Activated T-cell treated with anti-CD3 and anti-CD28 coated beads for 1 hour (primary cell): ENCODE measurements around the gene GPR25.

Experiments used
- DNase-seq: peaks from one replicate; pipeline ENCODE4 v3.0.0-alpha.2; 2020; ENCODE audit warnings: low read depth

Gene GPR25

DNA sequence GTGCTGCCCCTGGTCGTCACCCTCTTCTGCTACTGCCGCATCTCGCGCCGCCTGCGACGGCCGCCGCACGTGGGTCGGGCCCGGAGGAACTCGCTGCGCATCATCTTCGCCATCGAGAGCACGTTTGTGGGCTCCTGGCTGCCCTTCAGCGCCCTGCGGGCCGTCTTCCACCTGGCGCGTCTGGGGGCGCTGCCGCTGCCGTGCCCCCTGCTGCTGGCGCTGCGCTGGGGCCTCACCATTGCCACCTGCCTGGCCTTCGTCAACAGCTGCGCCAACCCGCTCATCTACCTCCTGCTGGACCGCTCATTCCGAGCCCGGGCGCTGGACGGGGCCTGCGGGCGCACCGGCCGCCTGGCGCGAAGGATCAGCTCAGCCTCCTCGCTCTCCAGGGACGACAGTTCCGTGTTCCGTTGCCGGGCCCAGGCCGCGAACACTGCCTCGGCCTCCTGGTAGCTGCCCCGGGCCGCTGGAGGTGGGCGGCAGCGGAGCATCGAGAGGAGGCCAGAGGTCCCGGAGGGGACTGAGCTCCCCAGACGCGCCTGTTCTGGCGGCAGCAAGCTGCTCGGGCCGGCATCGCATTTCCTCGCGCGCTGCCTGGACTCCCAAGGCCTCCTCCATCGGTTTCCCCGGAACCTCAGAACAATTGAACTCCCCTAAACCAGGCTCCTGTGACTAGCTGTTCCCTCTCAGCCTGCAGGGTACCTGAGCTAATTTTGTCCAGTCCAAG, 1.1 kb downstream of the GPR25 start:
- DNase-seq, result no peak

GRCh38 chr1:200874694-200875093, 1.9 kb downstream of the GPR25 start:
- DNase-seq, result no peak

DNA sequence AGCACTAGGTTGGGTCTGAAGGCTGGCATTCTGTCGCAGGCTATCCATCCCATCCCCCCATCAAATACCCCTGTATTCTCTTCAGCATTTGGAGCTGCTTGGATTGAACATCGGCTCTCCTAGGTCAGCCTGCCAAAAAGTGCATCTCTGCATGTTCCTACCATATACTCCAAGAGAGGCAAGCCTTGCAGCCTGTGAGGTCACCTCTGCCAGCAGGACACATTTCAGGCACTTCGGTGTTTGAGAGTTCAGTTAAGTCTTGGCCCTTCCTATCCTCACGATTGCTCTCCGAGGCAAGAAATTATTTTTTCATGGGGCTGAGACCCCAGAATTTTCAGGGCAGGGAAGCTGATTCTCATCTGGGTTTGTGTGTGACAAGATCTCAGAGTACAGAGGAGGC, 2.6 kb downstream of the GPR25 start:
- DNase-seq, result no peak

DNA sequence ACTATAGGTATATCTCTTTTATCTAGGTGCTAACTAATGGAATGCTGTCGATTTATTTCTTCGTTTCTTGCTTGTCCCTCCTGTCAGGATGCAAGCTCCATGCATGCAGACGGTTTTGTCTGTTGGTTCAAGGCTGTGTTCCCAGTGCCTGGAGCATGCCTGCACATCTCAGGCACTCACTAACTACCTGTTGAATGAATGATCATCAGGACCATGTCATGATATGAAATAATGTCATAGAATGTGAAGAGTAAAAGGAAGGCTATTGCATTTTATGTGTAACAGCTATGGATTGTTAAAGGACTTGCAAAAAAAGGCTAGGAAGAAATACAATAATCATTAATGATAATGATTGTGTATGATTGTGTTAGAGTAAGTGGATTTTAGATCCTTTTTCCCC, 4.2 kb downstream of the GPR25 start:
- DNase-seq, result no peak

DNA sequence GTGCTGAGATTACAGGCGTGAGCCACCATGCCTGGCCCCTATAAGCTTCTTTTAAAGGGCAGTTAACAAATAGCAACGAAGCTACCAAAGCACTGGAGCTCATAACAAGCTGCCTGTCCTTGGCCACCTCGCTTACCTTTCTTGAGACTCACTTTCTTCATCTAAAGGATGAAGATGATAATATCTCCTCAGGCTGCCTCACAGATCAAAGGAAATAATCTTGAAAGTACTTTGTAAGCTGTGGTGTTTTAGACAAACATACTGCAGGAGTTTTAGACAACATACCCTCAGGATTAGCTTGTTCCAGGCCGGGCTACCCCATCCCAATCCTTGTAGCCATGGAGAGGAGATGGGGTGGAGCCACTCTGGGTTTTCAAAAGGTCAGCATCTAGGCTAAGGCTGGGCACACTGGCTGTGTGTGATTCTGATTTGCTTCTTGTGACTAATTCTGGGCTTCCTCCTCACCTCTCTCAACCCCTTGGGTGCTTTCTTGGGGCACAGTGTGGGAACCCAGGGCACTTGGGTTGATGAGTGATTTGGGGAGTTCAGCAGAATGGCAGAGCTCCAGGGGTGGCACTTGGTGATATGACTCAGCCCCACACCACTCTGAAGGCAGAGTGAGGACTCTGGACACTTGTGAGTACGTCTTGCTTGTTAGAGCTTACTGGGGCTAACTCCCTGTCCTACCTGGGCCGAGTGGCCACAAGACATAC, 5.2 kb downstream of the GPR25 start:
- DNase-seq, result no peak

DNA sequence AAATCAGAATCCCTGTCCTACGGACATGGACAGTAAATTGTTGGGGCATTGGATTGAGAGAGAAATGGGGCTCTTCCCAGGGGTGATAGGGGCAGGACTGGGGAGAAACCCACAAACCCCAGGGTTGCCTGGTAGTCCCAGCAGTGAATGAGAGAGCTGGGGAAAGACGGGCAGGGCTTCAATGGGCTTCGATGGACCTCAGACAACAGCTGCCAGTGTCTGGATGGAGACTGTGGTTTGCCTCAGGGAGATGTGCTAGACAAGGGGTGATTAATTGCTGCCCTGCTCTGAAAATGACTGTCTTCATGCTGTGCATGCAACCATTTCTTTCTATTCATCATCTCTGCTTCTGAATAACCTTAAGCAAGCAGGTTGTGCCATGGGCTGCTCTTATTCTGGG, 7.4 kb downstream of the GPR25 start:
- DNase-seq, result no peak

DNA sequence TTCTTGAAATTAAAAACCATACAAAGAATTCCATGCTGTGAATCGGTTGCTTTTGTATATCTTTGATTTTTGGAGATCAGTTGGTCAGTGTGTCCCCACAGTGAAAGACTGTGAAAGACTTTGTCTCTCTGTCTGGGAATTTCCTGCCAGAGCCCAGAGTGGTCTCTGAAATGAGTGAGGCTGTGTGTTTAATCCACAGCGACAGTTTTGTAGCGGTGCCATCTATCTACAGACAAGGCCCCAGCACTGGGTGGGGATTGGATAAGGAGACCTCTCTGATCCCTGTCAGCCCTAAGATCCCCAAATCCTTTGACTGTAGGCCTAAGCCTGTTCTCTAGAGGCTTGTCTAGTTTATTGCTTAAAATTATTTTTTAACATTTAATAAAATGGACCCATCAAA, 10.3 kb downstream of the GPR25 start:
- no peak for DNase-seq

DNA sequence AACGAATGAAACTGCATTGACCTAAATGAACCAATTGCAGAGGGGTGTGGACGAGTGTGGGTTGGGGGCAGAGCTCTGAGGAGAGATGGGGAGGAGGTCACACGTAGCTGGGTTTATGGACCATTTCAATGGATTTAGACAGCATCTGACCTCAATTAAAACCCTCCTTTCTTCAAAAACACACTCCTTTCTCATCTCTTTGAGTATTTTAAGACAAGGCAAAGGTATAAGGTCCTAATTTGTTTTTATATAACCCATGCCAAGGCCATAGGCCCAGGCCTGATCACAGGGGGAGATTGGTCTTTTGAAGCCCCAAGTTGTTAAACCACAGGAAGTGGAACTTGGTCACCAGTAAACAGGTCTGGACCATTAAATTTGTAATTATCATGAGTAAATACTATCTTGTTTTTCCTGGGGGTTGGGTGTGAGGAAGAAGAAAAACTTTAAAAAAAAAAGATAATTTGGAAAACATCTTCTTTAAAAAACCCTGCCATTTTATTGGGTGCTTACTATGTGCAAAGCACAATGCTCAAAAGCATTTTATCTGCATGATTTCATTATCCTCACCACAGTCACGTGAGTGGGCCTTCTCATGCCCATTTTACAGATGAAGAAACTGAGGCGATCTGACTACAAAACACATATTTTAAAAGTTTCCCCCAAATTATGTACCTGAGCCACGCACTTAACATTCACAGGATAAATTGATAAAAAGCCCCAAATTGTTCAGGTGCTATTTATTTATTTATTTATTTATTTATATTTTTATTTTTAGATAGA, 13.0 kb downstream of the GPR25 start:
- no peak for DNase-seq

DNA sequence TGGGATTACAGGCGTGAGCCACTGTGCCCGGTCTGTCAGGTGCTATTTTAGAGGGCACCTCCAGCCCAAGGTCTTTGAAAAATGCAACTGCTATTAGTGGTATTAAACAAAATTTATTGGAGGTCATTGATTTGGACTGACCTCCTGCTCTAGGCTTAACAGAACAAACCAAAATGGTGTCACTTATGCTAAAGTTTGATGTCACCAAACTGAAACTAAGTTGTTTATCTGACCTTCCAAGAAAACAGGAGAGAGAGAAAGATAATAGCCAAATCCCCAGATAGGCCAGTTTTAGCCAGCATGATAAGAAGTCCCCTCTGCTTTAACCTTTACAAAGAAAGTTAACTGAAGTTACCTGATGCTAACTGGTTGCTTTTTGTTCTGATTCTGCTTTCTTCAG, 13.8 kb downstream of the GPR25 start:
- no peak for DNase-seq

DNA sequence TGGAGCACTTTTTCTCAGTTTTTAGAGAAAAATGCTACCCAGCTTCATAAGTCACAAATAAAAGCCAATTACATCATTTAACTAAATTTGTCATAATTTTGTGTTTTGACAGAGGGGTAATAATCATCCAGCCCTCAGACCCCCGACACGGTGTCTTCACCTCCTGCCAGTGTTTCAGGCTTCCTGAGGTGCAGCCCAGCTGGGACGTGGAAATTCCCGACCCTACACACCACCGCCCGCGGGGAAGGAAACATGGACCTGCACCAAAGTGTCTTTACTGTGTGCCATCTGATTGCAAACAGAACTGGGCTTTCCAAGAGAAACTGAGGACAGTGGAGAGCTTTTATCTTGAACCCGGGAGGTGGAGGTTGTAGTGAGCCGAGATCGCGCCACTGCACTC, 14.3 kb downstream of the GPR25 start:
- DNase-seq, result no peak

- no peak for DNase-seq
Observed at GRCh38 chr1:200887772-200888348, 15.1 kb downstream of the GPR25 start.

- peak; percentile 39 for DNase-seq
Observed at GRCh38 chr1:200888349-200888838, 15.6 kb downstream of the GPR25 start.

GRCh38 chr1:200889571-200889970, 16.8 kb downstream of the GPR25 start:
- no peak for DNase-seq

DNA sequence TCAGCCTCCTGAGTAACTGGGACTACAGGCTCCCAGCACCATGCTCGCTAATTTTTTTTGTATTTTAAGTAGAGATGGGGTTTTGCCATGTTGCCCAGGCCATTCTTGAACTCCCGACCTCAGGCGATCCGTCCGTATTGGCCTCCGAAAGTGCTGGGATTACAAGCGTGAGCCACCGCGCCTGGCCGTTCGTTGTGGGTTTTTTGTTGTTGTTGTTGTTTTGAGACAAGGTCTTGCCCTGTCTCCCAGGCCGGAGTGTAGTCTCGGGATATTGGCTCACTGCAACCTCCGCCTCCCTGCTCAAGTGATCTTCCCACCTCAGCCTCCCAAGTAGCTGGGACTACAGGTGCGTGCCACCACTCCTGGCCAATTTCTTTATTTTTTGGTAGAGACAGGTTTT, 17.2 kb downstream of the GPR25 start:
- no peak for DNase-seq

DNA sequence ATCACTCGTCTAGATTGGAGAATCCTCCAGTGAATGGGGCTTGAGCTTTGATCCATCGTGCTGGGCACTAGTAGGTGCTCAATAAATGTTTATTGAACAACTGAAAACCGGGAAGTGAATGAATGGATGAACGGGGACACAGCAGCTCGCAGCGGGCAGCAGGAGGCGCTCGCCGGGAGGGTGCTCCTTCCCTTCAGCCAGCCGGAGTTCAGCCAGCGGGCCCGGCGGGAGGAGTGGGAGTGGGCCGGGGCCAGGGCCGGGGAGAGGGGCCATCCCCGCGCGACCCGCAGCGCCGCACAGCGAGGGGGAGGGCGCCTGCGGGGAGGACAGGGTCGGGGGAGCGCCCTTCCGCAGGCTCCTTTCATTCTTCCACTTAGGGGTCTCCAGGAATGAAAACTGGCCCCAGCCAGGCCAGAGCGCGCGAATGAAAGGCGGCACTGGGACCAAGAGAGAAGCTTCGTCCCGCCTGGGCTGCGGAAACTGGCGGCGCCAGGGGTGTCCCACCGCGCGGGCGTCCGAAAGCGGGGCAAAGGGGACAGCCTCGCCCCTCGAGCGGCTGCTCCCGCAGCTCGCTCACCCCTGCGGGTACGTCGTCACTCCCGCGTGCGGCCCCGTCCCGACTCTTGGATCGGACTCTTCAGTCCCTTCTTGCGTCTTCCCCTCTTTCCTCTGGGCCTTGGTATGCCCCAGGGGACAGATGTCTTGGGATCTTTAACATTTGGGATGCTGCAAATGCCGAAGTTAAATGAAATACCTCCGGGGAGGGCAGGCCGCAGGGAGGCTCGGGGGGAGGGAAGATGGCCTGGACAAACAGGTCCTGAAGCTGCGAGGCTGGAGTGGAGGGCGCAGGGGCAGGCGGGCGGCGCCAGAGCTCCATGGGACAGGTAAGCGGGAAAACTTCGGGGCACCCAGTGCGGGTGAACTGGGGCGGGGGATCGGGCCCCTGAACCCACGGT, 18.3 kb downstream of the GPR25 start:
- no peak for DNase-seq

- DNase-seq, result no peak
Observed at GRCh38 chr1:200891774-200892157, 19.0 kb downstream of the GPR25 start.

GRCh38 chr1:200892546-200892945, 19.8 kb downstream of the GPR25 start:
- DNase-seq, result no peak

DNA sequence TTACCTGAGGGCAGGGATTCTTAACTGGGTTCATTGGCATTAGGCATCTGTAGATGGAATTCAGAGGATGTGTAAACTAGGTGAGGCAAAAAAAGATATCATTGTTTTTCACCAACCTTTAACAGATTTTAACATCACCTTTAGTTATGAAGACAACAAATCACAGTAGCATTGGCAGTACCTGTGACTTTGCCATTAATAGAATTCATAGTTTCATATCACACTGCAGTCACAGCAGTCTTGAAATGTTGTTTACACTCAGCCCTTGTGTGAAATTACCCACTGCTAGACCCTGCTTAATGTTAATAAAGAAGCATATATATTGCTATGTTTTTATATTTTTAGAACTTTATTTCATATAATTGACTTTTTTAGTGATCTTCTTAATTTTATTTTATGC, 20.2 kb downstream of the GPR25 start:
- DNase-seq, result no peak

GRCh38 chr1:200893411-200893901, 20.7 kb downstream of the GPR25 start:
- no peak for DNase-seq

- no peak for DNase-seq
Observed at GRCh38 chr1:200894712-200895442, 22.1 kb downstream of the GPR25 start, which contains the start of gene INAVA. Gene INAVA (plus strand): TSS chr1:200894900. CDS start chr1:200898401, 3,501 bp downstream.
